IPS-20b (cell line): Measurements from ENCODE around the gene TCF19.
"Not testable (repeated sequence)": the region's sequence is repeated elsewhere in the genome, so short reads cannot be mapped to it uniquely, and the experiment has no call there.

ENCODE experiments used
- H3K27ac ChIP-seq: one replicate; pipeline ENCODE4 v1.5.1; 2013; ENCODE audit warnings: low read length
- H3K27me3 ChIP-seq: 2 replicates; pipeline ENCODE4 v1.6.1; 2013; ENCODE audit warnings: mild to moderate bottlenecking, low read length, inconsistent platforms; ENCODE audit not compliant: insufficient read depth
- H3K36me3 ChIP-seq: 2 replicates; pipeline ENCODE4 v1.6.1; 2013; ENCODE audit warnings: low read depth, mild to moderate bottlenecking, inconsistent platforms, low read length, moderate library complexity; ENCODE audit not compliant: insufficient read depth
- H3K4me1 ChIP-seq: 2 replicates; pipeline ENCODE4 v1.6.1; 2013; ENCODE audit warnings: mild to moderate bottlenecking, control low read depth, inconsistent platforms, low read length, moderate library complexity; ENCODE audit not compliant: insufficient read depth
- H3K4me3 ChIP-seq: 2 replicates; pipeline ENCODE4 v1.5.1; 2013; ENCODE audit warnings: mild to moderate bottlenecking, low read length, inconsistent platforms
- H3K9ac ChIP-seq: 2 replicates; pipeline ENCODE4 v1.6.1; 2013; ENCODE audit warnings: low read depth, mild to moderate bottlenecking, inconsistent platforms, low read length, moderate library complexity
- H3K9me3 ChIP-seq: 2 replicates; pipeline ENCODE4 v1.6.1; 2013; ENCODE audit warnings: mild to moderate bottlenecking, low read depth, low read length, inconsistent platforms; ENCODE audit not compliant: insufficient read depth

TCF19 gene

DNA sequence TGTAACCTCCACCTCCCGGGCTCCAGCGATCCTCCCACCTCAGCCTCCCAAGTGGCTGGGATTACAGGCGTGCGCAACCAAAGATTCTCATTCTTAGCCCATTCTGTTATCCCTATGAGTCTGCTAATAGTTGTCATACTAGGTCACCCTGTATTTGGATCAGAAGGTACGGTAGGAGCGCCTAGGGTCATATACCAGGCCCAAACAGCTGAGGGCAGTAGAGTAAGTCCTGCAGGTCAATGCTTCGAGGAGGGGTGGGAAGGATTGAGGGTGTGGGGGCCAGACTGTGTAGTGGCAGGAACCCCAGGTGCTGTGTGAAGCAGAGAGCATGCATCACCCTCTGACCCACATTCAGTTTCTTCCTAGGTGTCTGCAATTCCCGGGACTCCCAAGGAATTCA lies 34.8 kb downstream of the TCF19 start:
- H3K4me3 ChIP-seq = no peak overlapping the region
- H3K4me1 ChIP-seq = no peaks in the 10 kb centered on the region
- H3K27me3 ChIP-seq = no peaks in the 10 kb centered on the region
- H3K9ac ChIP-seq = no peak overlapping the region
- H3K9me3 ChIP-seq = no peaks in the 10 kb centered on the region
- no peaks in the 10 kb centered on the region for H3K36me3 ChIP-seq
- no peak overlapping the region for H3K27ac ChIP-seq

DNA sequence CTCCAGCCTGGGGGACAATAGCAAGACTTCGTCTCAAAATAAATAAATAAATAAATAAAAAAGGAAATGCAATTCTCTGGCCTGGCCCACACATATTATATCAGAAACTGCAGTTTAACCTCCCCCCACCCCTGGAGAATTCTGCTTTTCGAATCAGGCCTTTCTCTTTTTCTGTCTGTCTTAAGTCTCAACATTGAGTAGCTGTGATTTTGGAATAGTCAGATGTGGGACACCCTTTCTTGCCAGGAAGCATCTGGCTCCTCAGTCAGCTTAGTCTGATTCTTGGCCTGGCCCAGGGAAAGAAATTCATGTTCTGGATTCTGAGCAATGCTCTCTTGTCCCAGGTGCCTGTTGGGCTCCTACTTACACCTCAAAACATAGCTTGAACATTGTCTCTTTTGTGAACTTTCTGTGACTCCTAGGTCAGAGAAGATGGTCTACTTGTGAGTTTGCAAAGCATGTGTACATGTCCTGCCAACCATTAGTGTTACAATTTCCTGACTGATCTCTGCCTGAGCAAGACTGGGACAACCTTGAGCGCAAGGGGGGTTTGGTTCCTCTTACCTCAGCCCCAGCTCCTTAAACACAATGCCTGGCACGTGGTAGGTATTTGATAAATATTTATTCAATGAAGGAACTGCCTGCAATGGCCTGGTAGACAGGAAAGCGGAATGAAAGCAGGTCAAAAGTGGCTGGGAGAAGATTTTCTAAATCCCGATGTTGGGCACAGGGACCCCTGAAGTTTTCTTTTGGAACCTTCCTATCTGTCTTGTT lies 35.9 kb downstream of the TCF19 start:
- H3K9me3 ChIP-seq = no peaks in the 10 kb centered on the region
- H3K4me3 ChIP-seq = no peak overlapping the region
- H3K4me1 ChIP-seq = no peaks in the 10 kb centered on the region
- no peaks in the 10 kb centered on the region for H3K36me3 ChIP-seq
- no peak overlapping the region for H3K27ac ChIP-seq
- H3K9ac ChIP-seq = no peak overlapping the region
- no peaks in the 10 kb centered on the region for H3K27me3 ChIP-seq

DNA sequence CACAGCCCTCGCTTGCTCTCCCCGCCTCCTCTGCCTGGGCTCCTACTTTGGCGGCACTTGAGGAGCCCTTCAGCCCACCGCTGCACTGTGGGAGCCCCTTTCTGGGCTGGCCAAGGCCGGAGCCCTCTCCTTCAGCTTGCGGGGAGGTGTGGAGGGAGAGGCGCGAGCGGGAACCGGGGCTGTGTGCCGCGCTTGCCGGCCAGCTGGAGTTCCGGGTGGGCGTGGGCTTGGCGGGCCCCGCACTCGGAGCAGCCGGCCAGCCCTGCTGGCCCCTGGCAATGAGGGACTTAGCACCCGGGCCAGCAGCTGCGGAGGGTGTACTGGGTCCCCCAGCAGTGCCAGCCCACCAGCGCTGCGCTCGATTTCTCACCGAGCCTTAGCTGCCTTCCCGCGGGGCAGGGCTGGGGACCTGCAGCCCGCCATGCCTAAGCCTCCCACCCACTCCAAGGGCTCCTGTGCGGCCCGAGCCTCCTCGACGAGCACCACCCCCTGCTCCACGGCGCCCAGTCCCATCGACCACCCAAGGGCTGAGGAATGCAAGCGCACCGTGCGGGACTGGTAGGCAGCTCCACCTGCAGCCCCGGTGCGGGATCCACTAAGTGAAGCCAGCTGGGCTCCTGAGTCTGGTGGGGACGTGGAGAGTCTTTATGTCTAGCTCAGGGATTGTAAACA lies 37.1 kb downstream of the TCF19 start:
- H3K36me3 ChIP-seq, H3K9ac ChIP-seq, H3K4me1 ChIP-seq, H3K27ac ChIP-seq, H3K9me3 ChIP-seq, H3K4me3 ChIP-seq, H3K27me3 ChIP-seq: not testable (repeated sequence)

- peak overlapping the region; percentile 82; the same call in 1 of the 2 replicates for H3K4me3 ChIP-seq
- not testable (repeated sequence) for H3K4me1 ChIP-seq, H3K36me3 ChIP-seq, H3K9ac ChIP-seq, H3K27me3 ChIP-seq, H3K9me3 ChIP-seq, H3K27ac ChIP-seq
These were observed 38.0 kb downstream of the TCF19 start for GRCh38 chr6:31196251-31197022.

DNA sequence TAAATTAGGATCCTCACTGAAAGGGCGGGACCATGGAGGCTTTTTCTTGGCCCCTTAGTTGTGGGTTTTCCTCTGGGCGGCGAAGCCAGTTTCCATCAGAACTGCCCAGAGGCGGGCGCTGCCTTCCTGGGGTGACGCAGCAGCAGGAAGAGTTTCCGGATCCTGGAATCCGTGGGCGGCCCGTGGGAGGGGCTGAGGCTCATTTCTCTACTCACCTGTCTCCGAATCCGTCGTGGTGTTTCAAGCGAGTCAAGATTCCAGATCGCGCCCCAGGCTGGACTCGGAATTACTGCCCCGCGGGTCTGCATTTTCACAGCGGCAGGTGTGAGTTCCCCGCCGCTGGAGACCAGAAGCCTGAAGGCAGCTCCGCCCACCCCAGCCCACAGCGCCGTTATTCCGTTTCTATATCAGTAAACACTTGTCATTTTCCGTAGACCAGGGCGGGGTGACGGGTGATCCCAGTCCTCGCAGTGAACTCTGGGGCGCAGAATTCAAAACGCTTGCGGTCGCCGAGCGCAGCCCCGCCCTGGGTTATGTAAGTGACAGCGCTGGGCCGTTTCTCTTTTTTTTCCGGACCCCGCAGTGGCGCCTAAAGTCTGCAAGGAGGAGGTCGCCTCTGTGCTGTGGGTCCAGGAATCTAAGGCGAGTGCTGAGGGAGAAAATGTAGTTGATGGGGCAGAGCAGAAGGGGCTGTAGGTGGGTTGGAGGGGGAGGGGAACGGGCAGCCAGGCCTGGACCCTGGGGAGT lies 39.3 kb downstream of the TCF19 start:
- peaks cover 3% of the 10 kb centered on the region; the same call in 1 of the 2 replicates for H3K4me1 ChIP-seq
- H3K27me3 ChIP-seq = no peaks in the 10 kb centered on the region
- H3K9me3 ChIP-seq = no peaks in the 10 kb centered on the region
- peak overlapping the region; percentile 82 for H3K4me3 ChIP-seq
- no peak overlapping the region for H3K27ac ChIP-seq
- peak overlapping the region; percentile 53; the same call in 1 of the 2 replicates for H3K9ac ChIP-seq
- H3K36me3 ChIP-seq = no peaks in the 10 kb centered on the region

DNA sequence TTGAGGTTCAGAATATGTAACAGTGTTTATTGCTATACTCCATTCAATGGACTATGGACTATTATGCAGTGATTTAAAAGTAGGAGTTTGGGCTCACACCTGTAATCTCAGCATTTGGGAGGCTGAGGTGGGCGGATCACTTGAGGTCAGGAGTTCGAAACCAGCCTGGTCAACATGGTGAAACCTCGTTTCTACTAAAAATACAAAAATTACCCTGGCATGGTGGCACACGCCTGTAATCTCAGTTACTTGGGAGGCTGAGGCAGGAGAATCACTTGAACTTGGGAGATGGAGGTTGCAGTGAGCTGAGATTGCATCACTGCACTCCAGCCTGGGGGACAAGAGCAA lies 40.7 kb downstream of the TCF19 start:
- H3K27me3 ChIP-seq, H3K27ac ChIP-seq, H3K36me3 ChIP-seq, H3K4me3 ChIP-seq, H3K9me3 ChIP-seq, H3K9ac ChIP-seq: not testable (repeated sequence)
- H3K4me1 ChIP-seq = peaks cover 16% of the 10 kb centered on the region

- Histone ChIP-seq H3K9ac (no peak overlapping the region; the same call in 1 of the 2 replicates), H3K36me3 (no peaks in the 10 kb centered on the region), H3K27ac (no peak overlapping the region), H3K9me3 (no peaks in the 10 kb centered on the region), H3K27me3 (no peaks in the 10 kb centered on the region), H3K4me1 (peaks cover 17% of the 10 kb centered on the region), H3K4me3 (peak overlapping the region; percentile 36; the same call in 1 of the 2 replicates)
These were observed 44.1 kb downstream of the TCF19 start for GRCh38 chr6:31202259-31203166.

DNA sequence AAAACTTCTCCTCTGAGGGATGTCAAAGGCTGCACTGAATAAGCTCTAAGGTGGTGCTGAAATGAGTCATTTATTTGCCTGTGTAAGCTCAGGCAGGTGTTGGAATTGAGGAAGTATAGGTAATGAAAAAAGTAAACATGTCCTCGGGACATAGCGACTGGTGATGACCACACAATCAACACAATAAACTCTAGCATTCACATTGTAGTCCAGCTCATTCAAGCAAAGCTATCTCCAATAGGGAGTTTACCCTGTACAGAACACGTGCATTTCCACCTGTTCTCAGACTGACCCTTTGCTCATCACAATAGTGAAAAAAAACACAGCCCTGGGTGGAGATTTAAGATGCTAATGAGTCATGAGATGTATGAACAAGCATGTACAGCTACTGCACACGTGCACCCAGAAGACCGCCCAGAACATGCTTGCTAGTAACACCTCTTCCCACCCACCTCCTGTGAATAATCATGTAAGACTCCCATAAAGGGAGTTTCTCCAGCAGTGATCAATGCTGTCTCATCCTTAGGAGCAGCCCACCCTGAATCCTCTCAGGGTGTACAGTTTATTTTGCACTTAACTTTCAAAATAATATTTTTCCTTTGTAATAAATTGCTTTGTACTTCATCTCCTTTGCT lies 45.1 kb downstream of the TCF19 start:
- no peaks in the 10 kb centered on the region for H3K27me3 ChIP-seq
- H3K4me3 ChIP-seq = no peak overlapping the region
- peaks cover 17% of the 10 kb centered on the region for H3K4me1 ChIP-seq
- H3K9me3 ChIP-seq = no peaks in the 10 kb centered on the region
- no peak overlapping the region for H3K27ac ChIP-seq
- no peak overlapping the region; the same call in 1 of the 2 replicates for H3K9ac ChIP-seq
- no peaks in the 10 kb centered on the region for H3K36me3 ChIP-seq

GRCh38 chr6:31204751-31205145 lies 46.4 kb downstream of the TCF19 start:
- Histone ChIP-seq H3K36me3 (no peaks in the 10 kb centered on the region), H3K9me3 (no peaks in the 10 kb centered on the region), H3K9ac (no peak overlapping the region), H3K27ac (no peak overlapping the region), H3K4me3 (no peak overlapping the region), H3K4me1 (peaks cover 17% of the 10 kb centered on the region), H3K27me3 (no peaks in the 10 kb centered on the region)

- peaks cover 21% of the 10 kb centered on the region for H3K4me1 ChIP-seq
- H3K36me3 ChIP-seq = no peaks in the 10 kb centered on the region
- no peak overlapping the region for H3K4me3 ChIP-seq
- no peaks in the 10 kb centered on the region for H3K9me3 ChIP-seq
- no peaks in the 10 kb centered on the region for H3K27me3 ChIP-seq
- no peak overlapping the region for H3K9ac ChIP-seq
- H3K27ac ChIP-seq = no peak overlapping the region
These were observed 47.2 kb downstream of the TCF19 start for GRCh38 chr6:31205638-31206037.
